Renal cortex interstitium (tissue), 11 donors: ENCODE data around the gene LPGAT1. TPM values are rescaled to one million over a fixed set of nuclear protein-coding genes. Genes with fewer than 3 reads are reported as not detected.

Experiments
- DNase-seq, 11 donors: peaks; one replicate each; pipeline ENCODE4 v3.0.0-alpha.2; 2013; ENCODE audit warnings: low read depth in 9 of 11, low spot score in 4 of 11; ENCODE audit errors: extremely low read depth in 1 of 11
- polyA plus RNA-seq, 3 donors: library from polyadenylated mRNA; unstranded; fragments of 120-200 nt; gene quantifications; one replicate each; pipeline ENCODE4 v1.2.1, GENCODE V29; 2013; ENCODE audit not compliant: insufficient read length in 3 of 3

LPGAT1 gene
- polyA plus RNA-seq, 3 donors: 23.8 to 28.7 (median 27.6) TPM

DNA sequence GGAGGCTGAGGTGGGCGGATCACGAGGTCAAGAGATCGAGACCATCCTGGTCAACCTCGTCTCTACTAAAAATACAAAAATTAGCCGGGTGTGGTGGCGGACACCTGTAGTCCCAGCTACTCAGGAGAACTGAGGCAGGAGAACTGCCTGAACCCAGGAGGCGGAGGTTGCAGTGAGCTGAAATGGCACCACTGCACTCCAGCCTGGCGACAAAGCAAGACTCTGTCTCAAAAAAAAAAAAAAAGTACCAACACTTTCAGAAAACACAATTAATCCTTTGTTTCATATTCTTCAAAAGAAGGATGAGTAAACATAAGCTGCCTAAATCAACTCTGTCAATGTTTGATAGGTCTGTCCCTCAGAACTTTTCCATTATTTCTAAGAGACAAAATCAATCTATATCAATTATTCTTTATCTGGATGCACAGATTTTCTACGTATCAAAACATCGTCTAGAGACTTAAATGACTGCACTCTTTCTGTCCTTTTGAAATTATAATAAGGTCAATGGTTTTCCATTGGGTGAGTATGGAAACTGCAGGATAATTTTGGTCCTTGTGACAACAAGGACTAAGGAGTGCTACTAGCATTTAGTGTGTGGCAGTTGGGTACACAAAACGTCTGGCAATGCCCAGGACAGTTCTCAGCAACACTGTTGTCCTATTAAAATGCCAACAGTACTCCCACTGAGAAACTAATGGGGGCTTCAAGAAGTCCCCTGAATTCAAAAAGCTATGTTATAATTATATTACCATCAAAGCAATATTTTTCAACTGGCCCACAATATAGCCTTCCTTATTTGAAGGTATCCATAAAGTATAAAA lies 40.7 kb downstream of the LPGAT1 start:
- DNase-seq: no peak

DNA sequence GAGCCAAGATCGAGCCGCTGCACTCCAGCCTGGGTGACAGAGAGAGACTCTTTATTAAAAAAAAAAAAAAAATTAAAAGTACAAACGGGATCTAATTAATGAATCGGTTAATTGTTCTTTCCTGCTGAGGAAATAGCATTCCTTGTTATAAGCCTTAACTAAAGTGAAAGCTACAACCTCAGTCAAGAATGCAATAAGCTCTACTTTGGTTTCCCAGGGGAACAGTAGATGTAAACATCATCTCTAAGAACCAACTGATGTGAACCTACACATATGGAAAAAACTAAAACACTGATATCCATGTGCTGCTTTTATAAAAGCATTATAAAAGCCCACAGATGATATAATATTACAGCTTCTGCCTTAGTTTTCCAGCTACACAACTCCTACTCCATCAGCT lies 41.9 kb downstream of the LPGAT1 start:
- DNase-seq: no peak

DNA sequence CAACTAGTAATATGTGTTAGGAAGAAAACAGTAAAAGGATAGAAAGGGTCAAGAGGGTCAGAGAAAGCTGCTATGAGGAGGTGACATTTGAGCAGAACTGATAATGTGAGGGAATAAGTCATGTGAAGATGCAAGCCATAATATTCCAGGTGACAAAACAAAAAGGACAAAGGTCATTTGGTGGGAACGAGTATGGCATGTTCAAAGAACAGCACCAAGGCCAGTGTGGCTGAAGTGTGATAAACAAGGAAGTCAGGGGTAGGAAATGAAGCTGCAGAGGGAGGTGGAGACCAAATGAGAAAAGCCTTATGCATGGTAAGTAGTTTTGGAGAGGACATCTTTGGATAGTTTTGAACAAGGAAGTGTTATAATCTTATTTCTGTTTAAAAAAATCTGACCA lies 46.7 kb downstream of the LPGAT1 start:
- DNase-seq: no peak

DNA sequence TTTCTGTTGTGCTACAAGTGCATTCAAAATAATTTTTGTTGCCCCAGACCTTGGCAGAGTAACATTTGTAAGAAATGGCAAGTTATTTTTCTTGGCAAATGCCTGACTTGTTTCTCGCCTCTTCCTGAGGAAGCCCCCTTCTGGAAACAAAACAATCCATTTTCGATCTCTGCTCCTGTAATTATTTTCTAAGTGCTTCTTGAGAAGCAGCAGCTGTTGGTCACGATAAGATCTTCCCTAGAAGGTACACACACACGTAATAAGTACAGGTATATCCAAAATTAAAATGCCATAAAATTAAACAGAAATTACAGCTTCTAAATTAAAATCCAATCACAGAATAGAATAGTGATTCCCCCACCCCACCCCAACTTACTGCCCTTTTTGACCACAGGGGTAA lies 47.3 kb downstream of the LPGAT1 start:
- no peak for DNase-seq

DNA sequence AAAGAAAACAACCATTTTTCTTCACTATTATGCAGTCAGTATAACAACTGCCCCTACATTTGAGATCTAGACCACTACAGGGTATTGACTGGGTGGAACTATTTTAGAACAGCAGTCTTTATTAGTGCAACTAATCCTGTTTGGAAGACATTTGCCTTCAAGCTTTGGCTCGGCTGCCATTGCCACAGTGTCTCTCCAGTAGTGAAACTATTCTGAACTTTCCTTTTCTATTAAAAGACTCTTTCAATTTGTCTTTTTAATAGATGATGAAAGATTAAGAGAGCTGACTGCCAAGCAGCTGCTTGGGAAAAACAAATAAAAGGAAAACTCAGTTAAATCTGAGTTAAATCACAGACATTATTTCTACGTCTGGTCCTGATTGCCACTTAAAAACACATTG lies 49.3 kb downstream of the LPGAT1 start:
- no peak for DNase-seq

DNA sequence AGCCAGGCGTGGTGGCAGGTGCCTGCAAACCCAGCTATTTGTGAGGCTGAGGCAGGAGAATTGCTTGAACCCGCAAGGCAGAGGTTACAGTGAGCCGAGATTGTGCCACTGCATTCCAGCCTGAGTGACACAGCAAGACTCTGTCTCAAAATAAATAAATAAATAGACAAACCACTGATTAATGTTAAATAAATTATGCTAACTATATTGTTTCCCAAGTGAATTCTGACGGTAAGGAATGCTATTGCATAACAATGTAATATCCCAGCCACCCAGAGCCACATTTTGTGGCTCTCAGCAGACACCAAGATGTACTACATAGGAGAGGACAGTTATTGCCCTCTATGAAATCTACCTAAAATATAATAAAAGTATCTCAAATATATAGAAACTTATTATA lies 55.4 kb downstream of the LPGAT1 start:
- DNase-seq: no peak

DNA sequence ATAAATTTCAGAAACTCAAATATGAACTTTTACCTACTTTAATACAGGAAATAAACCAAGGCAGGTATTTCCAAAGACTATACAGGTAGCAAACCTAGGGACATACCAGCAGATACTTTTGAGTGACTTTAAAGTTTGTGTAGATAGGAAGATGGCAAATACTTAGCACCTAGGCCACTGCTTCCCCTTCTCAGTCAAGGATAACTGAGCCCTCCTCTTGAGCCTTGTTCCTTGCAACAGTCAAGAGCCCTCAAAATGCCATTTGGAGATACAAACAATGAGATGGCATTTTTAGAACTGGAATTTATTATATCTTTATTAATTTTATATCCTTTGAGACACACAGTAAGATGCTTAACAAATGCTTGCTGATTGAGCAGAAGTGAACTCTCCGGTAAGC lies 65.9 kb downstream of the LPGAT1 start:
- no peak for DNase-seq

DNA sequence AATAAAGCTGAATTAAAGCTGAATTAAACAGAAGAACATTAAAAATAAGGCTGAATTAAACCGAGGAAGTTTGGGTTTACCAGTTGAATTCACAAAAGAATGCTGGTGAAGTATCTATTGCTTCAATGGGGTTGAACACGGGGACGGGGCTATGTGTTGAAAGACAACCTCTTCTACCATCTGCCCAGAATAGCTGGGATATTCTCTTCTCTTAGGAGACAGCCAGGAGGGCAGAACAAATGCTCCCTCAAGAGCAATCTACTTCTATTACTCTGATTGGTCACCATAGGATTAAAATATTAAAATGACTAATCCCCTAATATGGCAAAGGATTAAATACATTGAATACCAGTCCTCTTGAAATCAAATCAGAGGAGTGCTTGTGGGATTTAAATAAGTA lies 68.4 kb downstream of the LPGAT1 start:
- DNase-seq: no peak

DNA sequence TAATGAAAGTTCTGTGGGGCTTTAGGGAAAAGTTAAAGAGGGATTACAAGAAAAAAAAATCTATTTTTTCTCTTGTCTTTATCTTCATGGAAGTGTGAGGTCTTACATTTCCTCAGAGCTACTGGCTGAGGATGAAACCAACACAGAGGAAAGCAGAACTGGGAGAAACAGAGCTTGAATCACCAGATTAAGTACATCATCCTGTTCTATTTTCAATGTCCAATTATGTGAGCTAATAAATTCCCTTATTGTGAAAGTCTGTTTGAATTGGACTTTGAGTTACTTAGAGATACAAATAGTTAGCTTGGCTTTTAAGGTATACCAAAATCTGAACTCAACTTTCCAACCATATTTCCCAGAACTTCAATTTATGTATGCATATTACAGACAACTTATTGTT lies 69.2 kb downstream of the LPGAT1 start:
- no peak for DNase-seq

DNA sequence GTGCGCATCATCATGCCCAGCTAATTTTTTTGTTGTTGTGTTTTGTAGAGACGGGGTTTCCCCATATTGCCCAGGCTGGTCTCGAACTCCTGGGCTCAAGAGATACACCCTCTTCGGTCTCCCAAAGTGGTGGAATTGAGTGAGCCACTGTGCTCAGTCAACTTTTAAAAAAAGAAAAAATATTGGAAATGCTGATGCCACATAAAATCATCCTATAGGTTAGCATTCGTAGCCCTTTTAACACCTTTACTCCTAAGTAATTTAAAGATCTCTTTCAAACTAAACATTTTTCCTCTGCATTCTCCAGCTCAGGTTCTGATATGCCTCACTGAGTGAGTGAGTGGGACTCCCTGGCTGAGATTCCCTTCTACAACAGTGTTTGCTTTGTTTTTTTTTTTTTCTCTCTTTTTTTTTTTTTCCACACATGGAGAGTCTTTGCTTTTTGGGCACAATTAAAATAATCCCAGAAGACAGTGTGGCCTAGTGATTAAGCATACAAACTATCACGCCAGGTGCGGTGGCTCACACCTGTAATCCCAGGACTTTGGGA lies 74.0 kb downstream of the LPGAT1 start:
- DNase-seq: no peak

DNA sequence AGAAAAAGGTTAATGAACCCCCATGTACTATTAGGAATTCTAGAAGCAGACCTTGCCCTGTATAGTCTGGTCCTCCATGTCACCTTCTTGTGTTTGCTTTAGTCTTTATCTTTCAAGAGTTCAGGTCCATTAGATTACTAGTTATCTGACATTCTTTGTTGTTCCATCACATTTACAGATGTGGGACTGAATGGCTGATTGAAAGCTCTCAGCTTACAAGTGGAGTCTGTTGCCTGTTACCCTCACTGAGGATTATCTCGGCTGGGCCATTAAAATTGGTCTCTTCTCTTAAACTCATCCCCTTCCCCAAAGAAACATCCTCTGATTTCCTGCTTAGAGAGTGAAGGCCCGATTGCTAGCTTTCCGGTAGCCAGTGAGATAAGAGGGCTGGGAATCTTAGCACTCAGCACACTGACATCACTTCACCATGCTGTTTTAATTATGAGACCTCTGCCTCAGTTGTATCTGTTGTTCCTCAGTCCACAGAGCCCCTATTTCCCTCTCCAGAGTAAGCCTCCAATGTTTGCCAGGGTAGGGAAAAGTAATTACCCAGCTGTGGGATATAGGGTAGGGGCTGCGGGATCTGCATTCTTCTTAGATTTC lies 76.8 kb downstream of the LPGAT1 start:
- DNase-seq: no peak

DNA sequence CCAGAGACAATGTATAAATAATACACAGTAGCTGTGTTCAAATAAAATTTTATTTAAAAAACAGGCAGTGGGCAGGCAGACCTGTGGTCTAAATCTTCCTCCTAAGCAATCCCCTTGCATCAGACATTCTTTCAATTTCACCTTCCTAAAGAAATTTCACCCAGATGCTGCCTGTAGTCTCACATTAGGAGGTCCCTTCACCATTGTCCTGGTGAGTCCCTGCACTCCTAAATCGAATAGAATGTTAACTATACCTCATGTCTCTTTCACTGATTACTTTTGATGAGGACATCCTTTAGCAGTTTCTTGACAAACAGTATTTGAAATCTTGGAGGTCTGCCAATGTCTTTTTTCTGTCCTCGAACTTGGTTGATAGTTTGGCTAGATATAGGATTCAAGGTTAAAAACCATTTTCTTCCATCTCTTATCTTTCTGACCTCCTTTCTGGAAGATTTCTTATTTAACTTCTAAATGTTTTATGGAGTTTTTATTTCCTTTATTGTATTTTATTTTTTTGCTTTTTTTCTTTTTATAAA lies 77.5 kb downstream of the LPGAT1 start:
- no peak for DNase-seq

DNA sequence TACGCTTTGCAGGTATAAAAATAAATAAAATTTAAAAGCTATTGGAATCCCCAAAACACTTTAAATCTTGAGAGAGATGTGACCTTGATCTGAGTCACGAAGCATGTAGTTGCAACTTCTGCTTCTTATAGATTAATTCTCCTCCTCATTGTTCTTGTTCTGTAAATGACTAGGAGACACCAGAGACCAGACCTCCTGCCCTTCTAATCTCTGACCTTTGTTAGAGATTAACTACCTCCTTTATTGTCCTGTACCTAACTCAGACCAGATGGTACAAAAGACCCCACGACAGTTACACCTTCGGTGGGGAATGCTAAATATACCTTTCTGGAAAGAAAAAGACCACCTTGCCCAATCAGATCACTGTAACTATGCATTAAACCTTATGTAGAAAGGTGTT lies 78.2 kb downstream of the LPGAT1 start:
- no peak for DNase-seq

DNA sequence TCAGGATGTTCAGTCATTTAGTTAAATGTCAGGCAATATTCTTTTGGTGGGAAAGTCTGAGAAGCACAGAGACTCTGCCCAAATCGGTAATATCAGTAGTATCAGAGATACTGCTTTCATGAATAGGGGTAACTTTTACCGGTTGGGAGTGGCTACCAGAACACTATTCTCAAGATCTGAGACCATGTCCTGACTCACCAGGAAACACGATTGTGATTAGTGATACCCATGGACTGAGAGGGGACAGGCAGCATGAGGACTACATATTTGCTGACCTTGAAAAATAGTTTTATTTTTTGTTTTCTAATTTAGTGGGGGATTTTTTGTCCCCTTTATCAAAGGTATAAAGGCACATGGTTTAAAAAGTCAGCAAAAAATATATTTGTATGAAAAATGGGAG lies 79.1 kb downstream of the LPGAT1 start:
- DNase-seq: no peak

DNA sequence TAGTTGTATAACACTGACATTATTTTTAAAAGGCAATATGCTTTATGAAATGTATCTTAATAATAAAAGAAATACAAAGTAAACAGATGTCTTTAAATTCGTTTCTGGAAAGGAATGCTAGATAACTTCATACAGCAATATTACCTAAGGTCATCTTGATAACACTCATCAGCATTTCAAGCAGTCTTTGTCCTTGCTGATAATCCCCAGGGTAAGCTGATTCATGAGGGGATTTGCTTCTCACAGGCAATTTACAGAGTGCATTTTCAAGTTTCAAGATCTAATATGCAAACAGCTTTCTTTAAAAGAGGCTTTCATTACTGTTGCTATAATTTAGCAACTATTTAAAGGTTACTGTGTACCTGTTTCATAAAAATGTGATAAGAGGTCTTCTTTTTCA lies 80.0 kb downstream of the LPGAT1 start:
- no peak for DNase-seq

DNA sequence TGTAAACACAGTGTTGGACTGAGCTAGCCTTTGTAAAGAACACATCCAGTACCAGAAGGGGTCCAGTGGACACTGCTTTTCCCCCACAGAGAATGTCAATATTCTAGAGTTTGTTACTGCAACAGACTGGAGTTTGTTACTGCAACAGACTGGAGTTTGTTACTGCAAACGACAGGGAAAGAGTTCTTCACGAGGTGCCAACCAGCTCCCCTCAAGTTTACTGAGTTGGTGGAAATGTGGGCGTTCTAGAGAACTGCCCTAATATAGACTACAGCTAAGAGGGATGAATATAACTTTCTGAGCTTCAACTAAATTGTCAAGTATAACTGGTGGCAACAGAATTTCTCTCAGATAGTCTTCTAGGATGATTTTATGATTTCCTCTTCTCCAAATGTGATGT lies 81.3 kb downstream of the LPGAT1 start:
- no peak for DNase-seq

DNA sequence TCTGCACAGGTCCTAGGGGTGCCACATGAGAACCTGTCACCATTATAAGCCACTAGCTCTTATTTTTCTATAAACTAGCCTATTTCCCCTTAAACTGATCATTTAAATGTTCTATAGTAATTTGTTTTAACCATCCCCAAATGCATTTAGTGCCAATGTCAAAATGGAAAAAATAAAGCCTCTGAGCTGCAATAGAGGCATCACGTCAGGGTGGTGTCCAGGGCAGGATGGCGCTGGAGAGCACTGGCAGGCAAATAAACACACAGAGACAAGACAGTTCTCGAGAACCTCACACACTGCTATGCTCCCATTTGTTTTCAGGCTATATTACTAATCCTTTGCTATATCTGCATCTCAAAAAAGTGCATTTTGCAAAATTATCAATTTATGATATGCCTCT lies 81.8 kb downstream of the LPGAT1 start:
- DNase-seq: no peak

DNA sequence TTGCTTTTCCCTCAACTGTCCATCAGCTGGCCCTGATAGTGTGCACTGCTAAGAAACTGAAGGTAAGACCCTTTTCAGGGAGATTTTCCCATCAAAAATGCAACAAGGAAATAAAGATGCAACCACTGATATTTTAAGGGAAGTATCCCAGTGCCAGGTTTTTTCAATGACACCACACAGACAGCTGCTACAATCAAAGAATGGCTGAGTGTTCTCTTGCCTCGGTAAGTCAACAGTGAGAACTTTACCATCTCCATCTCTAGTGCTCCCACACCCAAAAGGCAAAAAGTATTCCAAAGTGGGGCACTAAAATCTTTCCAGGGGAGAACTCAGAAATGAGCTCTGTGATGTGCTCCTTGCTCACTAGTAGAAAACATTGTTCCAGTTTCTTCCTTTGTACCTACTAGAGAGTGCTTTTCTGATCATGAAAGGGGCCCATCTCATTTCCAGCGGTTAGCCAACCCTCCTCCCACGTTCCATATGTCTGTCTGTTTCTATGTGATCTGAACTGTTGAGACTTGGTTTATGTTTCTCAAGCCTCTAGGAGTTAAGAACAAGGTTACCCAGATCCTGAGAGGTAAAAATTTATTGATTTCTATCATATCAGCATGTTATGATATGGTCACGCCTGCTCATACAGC lies 87.6 kb downstream of the LPGAT1 start:
- no peak for DNase-seq

DNA sequence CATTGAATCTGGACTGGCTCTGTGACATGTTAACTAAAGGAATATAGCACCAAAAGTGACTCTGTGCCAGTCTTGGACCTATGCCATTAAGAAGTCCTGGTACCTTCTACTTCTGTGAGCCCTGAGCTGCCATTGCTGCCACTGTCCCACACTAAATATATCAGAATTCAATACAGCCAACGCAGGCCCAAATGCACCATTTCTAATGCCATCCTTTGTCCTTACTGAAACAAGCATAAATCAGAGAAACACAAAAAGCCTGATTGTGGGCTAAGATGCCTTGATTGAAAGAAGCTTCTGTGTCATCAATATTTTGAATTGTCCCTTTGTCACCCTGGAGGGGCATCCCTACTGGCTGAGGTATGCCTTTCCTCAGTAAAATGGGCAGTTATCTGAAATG lies 88.3 kb downstream of the LPGAT1 start:
- no peak for DNase-seq

DNA sequence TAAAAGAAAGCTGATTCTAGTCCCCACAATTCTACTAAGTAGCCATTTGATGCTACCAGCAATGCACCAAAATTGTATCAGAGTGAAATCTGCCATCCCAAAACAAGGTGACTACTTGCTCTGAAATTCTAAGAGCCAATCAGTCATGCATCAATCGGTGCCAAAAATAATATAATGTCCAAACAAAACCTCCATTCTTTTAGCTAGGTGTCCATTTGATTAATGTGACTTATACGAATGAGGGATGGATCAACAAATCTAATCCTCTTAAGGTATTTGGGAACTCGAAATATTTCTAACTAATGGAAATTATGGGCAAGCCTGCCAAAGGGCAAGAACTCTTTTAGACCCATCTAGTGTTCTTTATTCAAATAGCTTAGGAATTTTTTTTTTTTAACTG lies 88.8 kb downstream of the LPGAT1 start:
- no peak for DNase-seq
